Adrenal gland (tissue), 5 donors: Measurements from ENCODE around the gene PSME4.

Source experiments
- CTCF ChIP-seq, 6 experiments: fragments of 450-650 bp in 4 of 6; fragments of 200-600 bp in 2 of 6; sonication (generic) in 1 of 6; IDR thresholded peaks; 1 replicate in 5 of 6; 2 replicates in 1 of 6; pipeline versions ENCODE4 v1.5.1 to v1.8.0; 2016 to 2021; ENCODE audit warnings: antibody characterized with exemption in 6 of 6, mild to moderate bottlenecking in 2 of 6, moderate library complexity in 1 of 6
- POLR2A ChIP-seq, 2 donors: fragments of 450-650 bp; IDR thresholded peaks; one replicate each; pipeline ENCODE4 v1.6.1; 2017; ENCODE audit warnings: antibody characterized with exemption in 2 of 2, mild to moderate bottlenecking in 2 of 2, moderate library complexity in 1 of 2
- donor health status: DM: no; HTN: no; CAD: no.

DNA sequence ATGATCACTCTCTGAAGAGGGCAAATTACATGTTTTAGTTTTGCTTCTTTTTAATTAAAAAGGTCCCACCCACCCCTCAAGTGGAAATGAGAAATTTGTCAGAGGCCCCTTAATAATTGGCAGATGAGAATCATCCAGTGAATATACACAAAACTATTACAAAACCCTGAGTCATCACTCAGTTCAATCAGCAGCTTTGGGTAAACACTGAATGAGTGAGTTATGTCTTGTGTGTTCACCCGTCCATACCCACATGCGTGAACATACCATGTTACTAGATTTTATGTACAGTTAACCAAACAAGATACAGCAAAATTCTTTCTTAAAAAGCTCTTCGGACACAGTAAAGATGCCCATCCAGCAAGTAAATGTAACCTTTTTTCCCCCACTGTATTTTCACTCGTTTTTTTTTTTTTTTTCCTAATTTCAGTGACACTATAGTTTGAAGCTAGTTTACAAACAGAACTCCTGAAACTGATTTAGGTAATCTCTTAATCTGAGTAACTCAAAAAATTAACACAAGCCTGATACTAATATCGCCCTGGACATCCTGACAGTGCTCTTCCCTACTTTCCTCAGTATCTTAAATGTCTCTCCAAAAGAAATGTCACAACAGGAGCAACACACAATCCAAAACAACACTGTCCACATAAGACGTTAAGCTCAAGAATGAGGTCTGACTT, 1.4 kb downstream of the PSME4 start:
- peak in 1 of 2 donors; percentile 22 for TF ChIP-seq POLR2A (IDR thresholded peaks at IDR 0.05)
- TF ChIP-seq CTCF (IDR thresholded peaks at IDR 0.05) = no peak
